DMS153 treated with DMSO at 0.1 percent for 48 hours (cell line): ENCODE data around the gene PTPN1.
"Not testable (repeated sequence)": the region's sequence is repeated elsewhere in the genome, so short reads cannot be mapped to it uniquely, and the experiment has no call there.

Experiments used
- DNase-seq: peaks from one replicate; lab custom pipeline; 2025; ENCODE audit not compliant: unreplicated experiment; lab: John Stamatoyannopoulos, UW

Gene PTPN1

DNA sequence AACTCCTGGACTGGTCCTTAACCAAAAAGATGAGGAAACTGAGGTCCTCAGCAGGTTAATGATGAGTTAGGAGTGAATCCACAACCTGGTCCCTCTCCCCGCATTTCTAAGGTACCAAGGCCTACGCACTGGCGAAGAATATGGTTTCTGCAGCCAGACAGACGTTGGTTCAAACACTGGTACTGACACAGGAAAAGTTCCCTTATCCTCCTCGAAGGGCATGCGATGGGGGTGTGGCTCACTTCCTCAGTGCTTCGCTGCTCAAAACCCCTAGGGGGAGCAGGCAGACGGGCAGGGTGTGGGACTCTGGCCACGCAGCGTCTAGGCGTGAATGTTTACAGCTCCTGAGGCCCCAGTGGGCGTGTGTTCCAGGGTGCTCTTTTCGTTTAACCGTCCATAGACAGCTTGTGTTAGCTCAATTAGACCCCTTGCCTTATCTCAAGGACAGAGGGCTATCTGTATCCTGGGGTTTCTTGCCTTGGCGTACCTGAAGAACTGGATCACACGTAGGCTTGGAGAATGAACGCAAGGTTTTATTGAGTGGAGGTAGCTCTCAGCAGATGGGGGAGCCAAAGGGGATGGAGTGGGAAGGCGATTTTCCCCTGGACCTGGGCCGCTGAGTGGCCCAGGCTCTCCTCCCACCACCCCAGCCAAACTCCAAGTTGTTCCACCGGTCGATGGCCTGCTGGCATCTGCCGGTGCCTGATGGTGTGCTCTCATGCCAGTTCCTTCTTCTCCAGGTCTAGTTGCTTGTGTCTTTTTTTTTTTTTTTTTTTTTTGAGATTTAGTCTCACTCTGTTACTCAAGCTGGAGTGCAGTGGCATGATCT is 31.8 kb upstream of the PTPN1 start:
- DNase-seq: no peak

DNA sequence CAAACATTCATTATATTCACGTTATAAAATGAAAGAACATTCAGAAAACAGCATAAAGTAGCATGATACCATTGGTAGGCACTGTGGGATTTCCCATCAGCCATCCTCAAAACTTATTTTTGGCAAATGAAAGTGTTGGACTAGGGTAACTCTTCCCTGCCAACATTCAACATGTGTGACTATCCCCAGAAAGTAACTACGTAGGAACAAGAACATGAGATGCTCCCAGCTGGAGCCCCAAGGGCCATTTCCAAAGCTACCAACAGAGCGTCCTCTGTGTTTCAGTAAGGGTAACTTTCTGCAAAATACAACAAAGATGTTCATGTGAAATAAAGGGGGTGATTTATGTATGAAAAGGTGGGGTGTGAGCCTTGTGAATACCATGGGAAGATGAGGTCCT is 28.4 kb upstream of the PTPN1 start:
- no peak for DNase-seq

DNA sequence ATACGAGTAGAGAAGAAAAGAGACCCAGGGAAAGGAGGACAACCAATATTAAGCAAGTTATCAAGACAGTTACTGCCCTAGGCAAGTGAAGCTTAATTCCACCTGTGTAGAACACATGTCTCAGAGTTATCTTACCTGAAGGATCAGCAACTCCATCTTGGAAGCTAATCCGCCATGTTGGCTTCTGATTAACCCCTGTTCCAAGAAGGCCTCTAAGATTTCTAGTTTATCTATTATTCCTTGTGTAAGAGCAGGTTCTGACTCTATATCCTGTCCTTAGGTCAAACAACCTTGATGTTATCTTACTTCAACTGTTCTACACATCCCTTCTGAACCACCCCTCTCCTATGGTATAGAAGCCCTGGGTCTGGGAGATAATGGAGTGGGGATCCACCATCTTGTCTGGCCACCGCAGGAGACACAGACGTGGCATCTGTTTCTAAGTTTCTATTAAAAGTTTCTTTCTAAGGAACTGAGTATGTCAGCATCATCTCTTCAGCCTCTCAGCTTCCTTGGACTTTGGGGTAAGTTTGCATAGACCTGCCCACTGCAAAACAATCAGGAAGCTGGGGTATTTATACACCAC is 27.7 kb upstream of the PTPN1 start:
- DNase-seq: no peak

DNA sequence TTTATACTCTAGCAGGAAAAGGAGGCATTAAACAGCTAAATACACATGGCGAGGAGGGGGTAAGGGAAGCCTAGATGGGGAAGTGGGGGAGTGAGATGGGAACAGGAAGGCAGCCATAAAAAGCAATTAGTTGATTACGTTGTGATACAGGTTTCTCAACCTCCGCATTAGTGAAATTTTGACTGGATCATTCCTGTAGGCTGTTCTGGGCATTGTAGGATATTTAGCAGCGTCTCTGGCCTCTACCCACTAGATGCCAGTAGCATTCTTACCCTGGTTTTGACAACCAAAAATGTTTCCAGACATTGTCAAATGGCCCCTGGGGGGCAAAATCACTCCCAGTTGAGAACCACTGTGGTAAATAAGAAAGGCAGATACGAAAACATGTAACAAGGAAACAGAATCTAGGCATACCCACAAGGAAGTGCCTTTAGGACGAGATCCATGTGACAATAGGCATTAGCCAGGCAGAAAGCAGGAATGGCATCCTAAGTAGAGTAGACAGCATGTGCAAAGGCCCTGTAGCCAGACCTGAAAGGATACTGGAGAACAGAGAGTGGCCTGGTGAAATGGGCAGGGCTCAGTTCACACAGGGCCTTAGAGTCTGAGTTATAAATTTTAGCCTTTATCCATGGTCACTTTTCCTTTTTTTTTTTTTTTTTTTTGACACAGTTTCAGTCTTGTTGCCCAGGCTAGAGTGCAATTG is 25.8 kb upstream of the PTPN1 start:
- DNase-seq: no peak

DNA sequence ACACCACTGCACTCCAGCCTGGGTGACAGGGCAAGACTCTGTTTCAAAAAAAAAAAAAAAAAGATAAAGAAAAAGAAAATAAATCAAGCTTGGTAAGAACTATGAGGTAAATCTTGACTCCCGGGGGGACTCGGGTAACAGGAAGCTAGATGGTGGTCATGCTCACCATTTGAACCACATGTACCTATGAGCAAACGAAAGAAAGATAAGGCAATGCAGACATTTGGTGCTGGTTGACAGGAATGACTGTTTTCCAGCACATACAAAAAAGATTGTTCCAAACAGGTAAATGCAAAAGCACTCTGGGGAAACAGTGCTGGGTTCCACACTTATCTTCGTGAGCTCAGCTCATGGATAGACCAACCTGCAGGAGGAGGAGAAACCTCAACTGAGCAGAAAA is 22.8 kb upstream of the PTPN1 start:
- DNase-seq: no peak

DNA sequence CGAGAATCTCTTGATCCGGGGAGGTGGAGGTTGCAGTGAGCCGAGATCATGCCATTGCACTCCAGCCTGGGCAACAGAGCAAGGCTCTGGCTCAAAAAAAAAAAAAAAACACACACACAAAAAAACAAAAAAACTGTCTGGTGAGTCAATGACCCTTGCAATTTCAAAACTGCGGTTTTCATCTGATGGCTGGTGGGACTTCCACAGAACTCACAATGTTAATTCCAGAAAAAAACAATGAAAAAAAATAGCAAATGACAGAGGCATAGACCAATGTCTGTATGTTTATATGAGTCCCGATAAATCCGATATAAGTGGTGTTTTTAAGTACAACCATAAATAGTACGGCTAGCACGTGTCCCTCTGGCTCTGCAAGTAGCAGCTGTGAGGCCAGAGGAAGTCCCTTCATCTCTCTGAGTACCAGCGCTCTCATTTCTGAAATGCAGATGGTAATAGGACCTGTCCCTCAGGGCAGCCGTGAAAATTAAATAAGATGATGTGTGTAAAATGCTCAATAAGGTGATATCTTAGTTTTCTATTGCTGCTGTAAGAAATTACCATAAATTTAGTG is 21.9 kb upstream of the PTPN1 start:
- no peak for DNase-seq

DNA sequence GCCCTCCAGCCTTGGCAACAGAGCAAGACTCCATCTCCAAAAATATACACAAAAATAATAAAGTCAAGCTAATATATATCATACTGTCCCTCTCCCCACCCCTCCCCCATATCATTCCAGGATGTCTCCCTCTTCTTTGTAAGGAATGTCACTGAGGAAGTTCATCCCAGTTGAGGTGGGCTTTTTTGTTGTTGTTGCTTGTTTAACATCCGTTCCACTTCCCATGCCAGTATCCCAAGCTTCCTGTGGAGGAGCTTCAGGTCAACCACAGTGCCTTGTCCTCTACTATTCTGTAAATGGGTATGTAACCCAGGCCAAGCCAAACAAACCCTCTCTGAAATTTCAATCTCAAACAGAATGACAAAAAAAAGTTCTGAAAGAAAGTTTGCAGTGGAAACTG is 19.0 kb upstream of the PTPN1 start:
- no peak for DNase-seq

DNA sequence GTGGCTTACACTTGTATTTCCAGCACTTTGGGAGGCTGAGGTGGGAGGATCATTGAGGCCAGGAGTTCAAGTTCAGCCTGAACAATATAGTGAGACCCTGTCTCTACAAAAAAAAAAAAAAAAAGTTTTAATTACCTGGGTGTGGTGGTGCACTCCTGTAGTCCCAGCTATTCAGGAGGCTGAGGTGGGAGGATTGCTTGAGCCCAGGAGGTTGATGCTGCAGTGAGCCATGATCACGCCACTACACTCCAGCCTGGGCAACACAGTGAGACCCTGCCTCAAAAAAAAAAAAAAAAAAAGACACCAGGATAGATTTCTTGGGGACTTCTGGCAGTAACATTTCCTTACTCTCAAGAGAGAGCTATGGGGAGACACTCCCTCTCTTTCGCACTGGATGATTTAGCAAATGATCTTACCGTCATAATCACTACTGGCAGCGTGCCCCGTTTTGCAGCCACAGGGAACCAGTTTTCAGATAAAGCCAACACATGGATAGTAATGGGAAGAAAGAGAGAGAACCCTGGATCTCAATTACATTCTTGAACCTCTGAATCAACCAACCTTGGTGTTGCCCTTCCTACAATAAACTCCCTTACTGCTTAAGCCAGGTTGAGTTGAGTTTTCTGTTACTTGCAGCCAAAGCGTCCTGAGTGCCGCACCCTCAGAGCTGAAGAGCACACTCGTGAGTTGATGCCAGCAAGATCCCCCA is 18.1 kb upstream of the PTPN1 start:
- DNase-seq: no peak

DNA sequence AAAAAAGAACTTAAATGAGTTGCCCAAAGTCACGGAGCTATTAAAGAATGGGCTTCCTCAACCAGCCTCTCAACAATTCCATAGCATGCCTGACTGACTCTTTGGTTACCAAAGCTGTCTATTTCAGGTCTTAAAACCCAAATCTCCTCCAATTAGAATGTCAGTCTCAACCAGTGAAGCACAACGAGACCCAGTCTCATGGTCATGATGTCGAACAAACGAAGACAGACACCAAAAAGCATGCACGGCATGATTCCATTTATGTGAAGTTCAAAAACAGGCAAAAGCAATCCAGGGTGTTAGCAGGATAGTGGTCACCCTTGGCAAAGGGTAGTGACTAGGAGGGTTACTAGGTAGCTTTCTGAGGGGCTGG is 16.3 kb upstream of the PTPN1 start:
- no peak for DNase-seq

DNA sequence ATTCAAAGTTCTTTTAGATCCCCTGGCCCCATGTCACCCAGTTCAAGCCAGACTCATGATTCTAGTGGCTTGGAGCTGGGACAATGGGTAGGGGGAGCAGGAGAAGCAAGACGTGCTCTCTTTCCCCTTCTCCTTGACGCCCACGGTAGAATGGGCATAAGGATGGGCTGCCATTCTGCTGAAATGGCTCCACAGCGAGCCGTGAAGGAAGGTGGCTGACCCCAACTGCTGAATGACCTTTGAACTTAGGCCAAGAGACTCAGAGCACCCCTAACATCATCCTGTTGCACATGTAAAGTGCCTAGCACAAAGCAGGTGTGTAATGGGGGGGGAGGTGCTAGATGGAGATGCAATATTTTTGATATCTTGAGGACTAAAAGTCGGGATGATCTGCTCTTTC is 15.8 kb upstream of the PTPN1 start:
- no peak for DNase-seq

DNA sequence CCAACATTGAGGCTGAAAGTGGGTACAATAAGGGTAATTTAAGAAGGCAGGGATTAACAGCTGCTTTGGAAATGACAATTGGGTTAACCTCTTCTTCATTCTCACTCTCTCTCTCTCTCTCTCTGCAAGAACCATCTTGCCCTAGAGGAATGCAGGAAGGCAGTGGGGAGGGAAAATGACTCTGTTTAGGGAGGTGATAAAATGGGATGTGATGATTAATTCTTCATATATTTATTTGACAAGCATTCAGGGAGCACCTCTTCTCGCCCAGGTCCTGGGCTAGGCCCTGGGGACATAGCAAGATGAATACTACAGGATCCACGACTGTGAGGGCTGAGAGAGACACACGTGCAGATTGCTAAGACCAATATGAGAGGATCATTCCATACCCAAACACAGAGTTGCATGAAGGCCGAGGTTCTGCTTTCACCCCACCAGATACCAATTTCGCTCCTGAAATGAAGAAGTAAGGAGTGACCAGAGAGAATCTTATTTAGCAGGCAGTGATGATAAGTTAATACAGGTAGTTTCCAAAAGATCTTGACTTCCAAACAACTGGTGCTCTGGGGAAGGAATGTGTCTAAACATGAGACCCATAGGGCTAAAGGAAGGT is 13.3 kb upstream of the PTPN1 start:
- DNase-seq: no peak

DNA sequence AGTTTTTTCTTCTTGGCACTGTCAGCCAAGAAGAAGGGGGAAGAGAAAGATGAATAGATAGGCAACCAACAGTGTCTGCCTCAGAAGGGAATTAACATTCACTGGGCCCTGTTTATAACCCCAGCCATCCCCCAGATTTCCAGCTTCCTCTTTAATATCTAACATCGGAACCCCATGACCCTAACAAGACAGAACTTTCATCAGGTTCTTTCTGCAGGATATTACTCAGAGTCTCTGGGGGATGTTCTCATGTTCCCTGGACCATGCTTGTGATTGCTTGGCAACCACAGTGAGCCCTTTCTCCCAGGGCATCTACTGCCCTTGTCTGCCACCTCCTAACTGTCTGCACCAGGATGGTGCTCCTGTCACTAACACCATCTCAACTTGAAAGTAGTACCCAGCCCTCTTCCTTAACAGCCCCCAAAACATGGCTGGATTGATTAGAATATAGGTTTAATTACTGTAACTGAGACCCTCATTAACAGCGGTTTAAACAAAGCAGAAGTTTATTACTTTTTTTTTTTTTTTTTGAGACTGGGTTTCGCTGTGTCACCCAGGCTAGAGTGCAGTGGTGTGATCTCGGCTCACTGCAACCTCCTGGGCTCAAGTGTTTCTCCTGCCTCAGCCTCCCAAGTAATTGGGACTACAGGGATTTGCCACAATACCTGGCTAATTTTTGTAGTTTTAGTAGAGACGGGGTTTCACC is 12.0 kb upstream of the PTPN1 start:
- no peak for DNase-seq

DNA sequence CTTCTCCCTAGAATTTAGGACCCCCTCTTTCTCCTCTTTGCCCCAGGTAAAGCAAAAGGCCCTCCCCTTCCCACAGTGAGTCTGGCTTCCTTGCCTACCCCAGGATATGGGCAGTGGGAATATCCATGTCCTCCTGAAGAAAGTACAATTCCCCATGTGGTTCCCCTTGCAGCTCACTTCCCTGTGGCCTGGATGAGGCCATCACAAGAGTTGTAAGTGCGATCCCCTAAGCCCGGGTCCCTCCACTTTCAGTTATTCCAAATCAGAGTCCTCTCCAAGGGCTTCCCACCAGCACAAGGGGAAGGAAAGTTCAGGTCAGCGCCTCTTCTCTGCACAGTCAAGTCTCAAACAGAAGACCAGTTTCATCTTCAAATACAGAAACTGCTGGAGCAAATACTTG is 10.2 kb upstream of the PTPN1 start:
- no peak for DNase-seq

DNA sequence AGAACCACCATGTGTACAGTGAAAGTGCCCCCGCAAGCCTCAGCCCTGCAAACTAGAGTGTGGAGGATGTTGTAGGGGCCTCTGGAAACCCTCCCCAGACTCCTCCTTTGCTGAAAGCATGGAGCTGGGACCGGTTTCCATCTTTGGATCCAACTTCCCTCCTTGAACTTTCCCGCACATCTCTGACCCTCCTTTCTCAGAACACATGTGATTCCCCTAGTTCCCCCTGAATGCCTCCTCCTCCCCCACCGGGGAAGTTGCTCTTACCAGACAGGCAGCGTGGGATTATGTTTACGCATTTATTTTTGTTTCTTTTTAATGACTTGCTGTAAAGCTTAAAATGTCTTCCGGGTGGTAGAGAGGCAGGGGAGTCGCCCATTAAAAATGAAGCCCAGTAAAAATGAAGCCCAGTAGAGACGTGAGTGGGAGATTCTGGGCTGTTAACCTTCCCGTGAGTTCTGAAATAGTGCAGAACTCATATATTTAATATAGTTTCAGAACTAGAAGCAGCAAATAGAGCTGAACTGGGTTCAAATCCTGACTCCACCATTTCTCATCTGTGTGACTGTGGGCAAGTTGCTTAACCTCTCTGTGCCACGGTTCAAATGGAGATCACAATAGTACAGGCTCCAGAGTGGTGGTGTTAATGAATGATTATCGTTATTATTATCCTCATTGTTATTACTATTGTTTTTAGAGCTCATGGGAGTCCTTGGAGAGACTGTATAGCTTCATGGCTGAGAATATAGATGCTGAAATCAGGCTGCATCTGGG is 8.0 kb upstream of the PTPN1 start:
- no peak for DNase-seq

DNA sequence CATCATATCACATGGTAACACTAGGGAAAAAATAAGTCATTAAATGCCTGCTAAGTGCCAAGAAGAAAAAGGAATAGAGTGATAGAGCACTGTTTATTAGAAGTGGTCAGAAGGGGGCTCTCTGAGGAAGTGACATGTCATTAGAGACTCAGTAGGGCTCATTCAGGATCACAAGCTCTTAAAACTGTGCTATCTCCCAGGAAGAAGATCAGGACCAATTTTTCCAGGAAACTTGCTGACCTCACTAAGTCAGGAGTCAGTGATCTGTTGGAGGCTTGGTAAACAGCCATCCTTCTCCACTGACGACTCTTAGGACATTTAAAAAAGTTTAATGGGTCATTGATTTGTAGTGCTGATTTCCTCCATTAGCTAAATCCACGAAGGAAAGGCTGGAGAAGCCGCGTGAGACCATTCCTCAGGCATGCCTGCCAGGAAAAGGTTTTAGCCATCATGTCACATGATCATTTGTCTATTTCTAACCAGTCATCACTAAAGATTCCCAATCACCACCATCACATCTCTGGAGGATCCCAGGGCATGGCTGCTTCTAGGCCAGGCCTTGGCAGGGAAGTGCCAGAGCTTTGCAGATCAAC is 5.9 kb upstream of the PTPN1 start:
- DNase-seq: no peak

DNA sequence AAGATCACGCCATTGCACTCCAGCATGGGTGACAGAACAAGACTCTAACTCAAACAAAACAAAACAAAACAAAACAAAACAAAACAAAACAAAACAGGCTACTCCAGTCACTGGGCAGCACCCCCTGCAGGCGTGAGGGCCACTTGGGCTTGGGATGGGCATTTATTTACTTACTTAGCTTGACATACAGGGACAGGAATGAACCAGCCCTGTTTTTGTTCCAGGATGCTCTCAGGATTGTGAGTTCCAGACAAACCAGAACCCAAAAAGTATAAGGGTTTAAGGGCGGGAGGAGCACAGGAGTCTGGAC is 4.0 kb upstream of the PTPN1 start:
- DNase-seq: no peak

DNA sequence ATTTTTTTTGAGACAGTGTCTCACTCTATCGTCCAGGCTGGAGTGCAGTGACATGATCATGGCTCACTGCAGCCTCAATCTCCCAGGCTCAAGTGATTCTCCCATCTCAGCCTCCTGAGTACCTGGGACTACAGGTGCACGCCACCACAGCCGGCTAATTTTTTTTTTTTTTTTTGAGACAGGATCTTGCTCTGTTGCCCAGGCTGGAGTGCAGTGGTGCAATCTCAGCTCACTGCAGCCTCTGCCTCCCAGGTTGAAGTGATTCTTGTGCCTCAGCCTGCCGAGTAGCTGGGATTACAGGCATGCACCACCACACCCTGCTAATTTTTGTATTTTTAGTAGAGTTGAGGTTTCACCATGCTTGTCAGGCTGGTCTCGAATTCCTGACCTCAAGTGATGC is 2.4 kb upstream of the PTPN1 start:
- not testable (repeated sequence) for DNase-seq

DNA sequence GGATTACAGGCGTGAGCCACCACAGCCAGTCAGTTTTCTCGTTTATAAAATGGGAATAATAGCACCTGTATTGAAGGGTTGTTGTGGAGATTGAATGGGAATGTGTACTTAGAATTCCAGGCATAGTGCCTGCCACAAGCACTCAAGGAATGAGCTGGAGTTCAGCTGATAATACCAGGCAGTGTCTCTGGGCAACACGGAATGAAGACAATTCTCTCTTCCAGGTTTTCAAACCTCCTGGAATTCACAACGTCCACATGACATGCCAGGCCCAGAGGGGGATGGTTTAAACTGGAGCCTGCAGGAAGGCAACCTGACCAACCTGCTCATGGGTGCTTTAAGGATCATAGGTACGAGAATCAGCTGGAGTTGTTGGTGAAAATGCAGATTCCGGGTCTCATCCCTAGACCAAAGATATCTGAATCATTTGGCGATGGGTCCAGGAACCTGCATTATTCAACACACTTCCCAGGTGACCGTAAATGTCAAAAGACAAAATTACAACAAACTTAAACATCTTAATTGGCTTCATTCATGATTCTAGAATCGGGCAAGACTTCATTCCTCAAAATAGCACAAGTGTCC is 1.9 kb upstream of the PTPN1 start:
- no peak for DNase-seq
